NCI-H748 (cell line): Measurements from ENCODE around the gene HLX.
A peak's percentile ranks its signal among the peaks of the same experiment; 100 is the strongest.

ENCODE experiments used
- DNase-seq: peaks from one replicate; lab custom pipeline; 2025; ENCODE audit not compliant: unreplicated experiment; lab: John Stamatoyannopoulos, UW

The HLX gene

DNA sequence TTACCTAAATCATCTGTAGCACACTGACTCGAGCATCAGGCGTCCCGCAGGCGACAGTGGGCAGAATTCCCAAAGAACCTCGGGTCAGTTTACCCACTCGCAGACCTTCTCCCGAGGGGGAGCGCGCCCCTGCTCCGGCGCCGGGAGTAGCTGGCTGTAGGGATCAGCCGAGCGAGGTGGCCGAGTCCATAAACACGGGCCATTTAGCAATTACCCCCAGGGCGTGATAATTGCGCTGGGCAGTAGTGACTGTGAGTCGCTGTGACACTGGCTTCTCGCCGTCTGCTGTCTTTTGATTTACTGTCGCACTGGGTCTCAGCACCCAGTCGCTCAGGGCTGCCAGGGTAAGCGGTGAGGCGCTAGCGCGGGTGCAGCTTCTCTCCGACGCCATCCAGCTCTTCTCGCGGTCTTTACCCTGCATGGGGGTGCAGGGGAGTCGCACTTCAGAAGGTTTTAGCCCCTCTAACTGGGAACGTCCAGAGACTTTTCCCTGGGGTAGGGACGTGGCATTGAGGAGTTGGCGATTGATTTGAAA is 16.2 kb downstream of the HLX start:
- DNase-seq, result no peak

DNA sequence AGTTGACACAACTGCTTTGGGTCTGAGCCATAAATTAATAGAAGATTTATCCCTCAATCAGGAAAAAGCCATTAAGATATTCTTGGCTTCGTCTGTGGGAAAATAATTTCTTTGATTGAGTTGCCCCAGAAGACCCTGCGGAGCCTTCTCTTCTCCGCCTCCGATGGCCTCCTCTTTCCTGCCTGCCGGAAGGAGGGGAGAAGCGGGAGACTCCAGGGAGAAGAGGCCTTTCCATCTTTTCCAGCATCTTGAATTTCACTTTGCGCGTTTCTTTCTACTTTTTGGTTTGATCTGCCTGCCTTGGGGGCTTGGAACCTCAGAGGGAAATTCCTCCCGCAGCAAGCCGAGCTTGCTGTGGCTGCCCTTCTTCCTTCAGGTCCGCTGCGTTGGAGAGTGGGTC is 16.8 kb downstream of the HLX start:
- DNase-seq, result no peak

DNA sequence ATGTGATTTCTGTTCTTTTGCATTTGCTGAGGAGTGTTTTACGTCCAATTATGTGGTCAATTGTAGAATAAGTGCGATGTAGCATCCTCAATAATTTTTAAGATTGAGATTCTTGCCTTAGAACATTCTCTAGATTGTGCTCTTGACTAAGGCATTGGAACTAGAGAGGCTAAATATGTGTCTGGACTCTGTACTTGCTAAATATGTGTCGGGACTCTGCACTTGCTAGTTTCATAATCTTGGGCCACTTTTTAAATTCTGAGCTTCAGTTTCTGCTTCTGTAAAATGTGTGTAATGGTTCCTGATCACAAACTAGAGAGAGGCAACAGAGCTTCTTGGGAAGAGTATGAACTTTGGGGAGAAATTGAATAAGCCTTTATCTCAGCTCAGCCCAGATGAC is 21.6 kb downstream of the HLX start:
- no peak for DNase-seq

GRCh38 chr1:220901881-220902280 is 22.6 kb downstream of the HLX start:
- no peak for DNase-seq

DNA sequence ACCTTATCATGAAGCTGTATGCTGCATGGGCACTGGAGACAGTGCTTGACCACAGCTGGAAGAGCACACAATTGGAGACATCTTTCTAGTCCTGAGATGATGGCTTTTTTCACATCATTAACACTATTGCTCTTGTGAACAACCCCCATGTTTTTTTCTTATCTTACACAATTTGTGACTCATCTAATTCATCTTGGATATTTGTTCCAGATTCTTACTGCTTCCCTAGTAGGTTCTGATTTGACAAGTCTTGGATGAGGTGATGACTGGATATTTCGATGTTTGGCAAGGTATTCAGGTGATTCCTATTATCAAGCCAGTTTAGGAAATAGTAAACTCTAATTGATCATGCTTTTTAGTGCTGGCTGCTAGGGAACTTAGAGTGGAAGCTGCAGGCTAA is 23.7 kb downstream of the HLX start:
- no peak for DNase-seq

- no peak for DNase-seq
Observed at GRCh38 chr1:220904876-220905275, 25.6 kb downstream of the HLX start.

DNA sequence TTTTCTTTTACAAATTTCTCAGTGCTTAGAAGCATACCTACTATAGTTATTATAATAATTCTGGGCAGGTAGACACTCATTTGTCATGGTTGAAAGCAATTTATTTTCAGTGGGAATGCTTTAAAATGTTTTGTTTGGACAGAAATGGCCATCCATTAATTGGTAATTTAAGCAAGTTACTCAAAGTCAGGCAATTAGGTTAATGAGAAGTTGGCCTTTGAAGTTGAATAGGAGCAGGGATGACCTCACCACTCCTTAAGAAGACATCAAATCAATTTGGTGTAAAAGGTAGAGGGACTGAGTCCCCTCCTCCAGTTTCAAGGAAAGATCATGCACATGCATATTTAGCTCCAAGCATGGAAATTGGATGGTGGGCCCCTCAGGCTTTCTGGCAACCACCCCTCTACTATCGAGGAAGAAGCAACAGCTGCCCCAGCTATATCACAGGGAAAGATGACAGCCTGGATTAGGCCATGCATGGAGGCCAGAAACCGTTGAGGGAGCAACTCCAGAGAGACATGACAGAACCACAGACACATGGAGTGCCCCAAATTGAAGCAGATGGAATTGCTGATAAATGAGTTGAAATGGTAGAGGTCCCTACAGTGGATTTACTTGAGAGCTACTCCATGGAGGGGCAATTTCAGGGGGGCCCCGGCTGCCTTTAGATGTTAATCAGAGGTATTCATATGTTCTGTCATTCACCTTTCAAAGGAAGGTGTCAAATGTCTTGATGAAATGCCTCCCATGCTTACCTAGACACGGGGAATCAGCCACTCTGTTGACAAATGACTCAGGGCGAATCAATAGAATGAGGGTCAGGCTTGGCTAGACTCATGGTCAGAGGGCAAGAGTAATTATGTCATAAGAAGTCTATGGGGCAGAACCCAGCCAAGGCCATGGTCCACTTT is 26.7 kb downstream of the HLX start:
- no peak for DNase-seq

DNA sequence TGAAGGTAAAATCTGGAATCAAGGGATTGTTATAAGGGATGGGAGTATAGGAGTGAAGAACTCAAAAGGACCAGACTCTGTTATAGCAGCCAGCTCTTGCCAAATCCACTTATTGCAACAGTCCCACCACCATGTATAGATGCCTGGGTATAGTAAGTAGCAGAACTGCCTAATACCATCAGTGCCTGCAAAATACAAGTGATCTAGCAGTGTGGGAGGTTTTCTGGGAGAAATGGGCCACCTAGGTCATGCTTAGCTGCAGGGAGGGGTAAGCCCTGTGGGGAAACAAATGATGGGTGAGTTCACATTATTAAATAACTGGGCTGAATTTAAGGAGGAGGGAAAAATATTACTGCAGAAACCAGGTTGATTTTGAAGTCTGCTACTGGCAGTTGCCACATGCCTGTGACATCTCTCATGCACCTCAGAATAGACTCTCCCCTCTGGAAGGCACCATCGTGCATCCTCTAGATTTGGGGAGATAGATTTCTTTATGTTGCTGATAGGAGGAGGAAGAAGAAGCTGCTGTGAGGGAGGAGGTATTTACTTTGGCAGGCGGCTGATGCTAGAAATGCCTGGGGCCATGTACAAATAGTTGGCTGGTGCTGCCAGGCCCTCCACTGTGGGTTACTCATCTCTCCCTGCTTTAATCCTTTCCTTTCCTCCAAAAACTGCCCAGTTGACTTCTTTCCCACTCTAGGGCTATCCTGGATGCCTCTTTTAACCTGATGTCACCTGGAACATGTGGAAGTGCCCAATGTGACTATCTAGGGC is 27.5 kb downstream of the HLX start:
- no peak for DNase-seq

GRCh38 chr1:220908757-220909156 is 29.5 kb downstream of the HLX start:
- DNase-seq, result peak; percentile 39

- no peak for DNase-seq
Observed at GRCh38 chr1:220910021-220910420, 30.8 kb downstream of the HLX start.

DNA sequence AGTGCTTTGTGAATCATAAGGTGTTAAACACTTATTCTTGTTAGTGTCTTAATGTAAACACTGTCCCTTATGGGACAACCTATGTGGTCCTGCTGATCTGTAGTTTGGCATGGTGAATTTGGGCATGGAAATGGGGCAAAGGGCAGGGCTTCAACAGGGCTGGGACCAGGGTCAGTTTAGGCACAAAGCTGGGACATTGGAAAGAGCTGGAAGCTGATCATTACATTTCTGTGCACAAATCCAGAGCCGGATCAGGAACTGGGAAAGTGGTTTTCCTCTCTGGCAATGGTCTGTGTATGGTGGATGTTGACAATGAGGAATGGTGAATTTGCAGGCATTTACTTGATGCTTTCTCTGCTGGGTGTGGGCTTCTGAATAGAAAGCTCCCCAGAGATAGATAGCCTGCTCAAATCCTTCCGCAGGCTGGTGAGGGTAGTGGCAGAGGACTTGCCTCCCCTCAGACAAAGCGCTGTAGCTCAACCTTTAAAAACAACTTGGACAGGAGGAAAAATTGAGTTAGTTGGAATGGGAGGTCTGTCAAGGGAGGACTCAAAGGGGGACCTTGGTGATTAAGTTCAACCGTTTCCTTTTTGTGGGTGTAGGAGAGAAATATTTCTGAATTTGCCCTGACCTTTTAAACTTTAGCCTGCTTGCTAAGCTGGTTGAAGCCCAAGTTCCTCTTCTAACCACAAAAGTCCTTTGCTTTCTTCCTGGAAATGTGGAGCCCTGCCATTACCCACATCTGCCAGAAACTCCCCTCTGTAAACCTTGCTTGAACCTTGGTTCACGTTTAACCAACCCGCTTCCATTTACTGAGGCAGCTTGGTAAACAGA is 35.3 kb downstream of the HLX start:
- DNase-seq, result no peak

GRCh38 chr1:220915117-220915440 is 35.8 kb downstream of the HLX start:
- DNase-seq, result no peak

DNA sequence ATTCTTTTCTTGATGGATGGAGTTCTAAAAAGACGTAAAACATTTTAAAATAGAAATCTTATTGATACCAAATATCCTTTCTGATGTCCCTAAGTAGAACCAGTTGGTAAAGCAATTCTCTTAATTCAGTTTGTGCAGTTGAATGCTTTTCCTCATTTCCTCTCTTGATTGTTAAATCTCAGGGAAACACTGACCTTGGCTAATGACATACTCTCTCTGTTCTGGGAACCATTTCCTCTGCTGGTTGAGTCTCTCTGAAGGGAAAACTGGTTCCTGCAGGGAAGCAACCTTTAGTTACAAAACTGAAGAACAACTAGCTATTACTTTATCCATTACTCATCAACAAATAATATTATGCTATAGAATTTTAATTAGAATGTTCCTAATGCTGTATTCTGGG is 36.7 kb downstream of the HLX start:
- no peak for DNase-seq

DNA sequence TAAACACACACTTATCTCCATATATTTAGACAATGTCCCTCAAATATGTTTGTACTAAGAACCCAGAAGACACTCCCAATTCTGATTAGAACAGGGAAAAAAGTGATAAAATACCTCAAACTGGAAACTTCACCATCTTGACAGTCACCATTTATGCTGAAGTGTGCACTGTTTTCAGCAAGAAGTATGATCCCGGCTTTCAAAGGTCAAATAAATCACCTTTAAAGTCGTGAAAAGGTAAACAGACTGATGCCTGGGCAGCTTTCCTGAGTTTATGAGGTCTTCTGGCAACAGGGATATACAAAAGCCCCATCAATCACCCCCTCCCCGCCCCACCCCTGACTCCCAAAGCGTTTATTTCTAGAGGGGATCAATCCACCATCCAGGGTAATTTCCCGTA is 37.9 kb downstream of the HLX start:
- no peak for DNase-seq

GRCh38 chr1:220917535-220918209 is 38.4 kb downstream of the HLX start:
- DNase-seq, result no peak

DNA sequence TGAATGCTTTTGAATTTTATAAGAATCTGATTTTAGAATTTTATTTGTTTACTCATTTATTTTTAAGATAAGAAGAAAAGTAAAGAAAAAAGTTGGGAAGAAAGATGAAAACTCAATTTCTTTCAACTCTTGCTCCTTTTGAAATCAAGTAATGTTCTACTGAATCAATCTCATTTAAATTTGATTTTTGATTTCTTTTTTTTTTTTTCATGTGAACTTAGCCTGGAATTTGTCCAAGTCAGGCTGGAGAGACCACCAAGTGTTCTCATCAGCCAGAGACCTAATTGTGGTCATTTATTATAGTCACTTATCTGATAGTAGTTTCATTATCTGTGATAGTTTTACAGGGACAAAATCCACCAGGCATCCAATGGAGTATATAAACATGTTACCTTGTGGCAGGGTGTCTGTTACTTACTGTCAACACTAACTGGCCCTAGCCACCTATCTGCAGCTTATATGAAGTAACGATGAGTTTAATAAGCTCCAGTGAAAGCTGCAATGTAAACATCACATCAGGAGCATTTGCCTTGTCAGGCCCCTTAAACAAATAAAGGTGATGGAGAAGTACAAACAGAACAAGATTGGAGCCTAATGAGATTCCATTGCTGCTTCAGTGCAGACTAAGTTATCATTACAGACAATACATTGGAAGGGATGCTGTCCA is 39.2 kb downstream of the HLX start:
- peak; percentile 94 for DNase-seq

DNA sequence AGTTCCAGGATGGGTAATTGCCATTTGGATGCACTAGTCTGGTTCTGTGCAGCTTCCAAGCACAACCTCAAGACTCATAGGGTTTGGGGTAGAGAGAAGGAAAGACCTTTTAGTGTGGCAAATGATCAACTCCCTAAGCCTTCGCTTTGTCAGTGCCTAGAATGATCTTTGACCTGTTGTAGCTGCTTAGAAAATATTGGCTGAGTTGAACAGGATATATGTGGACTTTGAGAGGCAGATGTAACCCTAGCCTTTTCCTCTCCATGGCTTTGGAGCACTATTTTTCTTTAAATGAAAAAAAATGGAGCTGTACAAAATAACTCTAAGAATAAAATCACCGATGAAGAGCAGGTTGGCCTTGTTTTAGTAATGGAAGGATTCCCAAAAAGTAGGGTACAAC is 41.7 kb downstream of the HLX start:
- no peak for DNase-seq

DNA sequence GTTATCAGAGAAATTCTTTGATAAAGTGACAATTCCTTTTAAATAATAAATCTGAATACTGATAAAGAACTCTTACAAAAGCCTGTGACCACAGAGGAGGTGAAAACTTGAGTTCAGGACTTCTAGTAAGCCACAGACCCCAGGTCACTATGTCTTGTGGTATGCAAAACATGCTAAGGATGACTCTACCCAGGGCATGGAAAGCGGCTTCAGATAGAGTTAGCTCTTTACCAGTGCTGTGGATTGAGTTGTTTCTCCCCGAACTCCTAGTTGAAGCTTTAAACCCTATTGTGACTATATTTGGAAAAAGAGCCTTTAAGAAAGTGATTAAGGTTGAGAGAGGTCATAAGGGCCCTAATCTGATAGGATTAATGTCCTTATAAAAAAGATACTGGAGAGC is 42.3 kb downstream of the HLX start:
- no peak for DNase-seq

GRCh38 chr1:220921971-220922635 is 42.9 kb downstream of the HLX start:
- DNase-seq, result no peak

GRCh38 chr1:220922951-220923350 is 43.7 kb downstream of the HLX start:
- peak; percentile 81 for DNase-seq
